GM04504 (cell line): ENCODE data around the gene CFAP99.
A peak's percentile ranks its signal among the peaks of the same experiment; 100 is the strongest.
"Not testable (repeated sequence)": the region's sequence is repeated elsewhere in the genome, so short reads cannot be mapped to it uniquely, and the experiment has no call there.

Source experiments
- DNase-seq: peaks from one replicate; pipeline ENCODE4 v3.0.0-alpha.2; 2012; ENCODE audit warnings: low read depth

Gene CFAP99

GRCh38 chr4:2449051-2449450 is 30.3 kb downstream of the CFAP99 start:
- DNase-seq = no peak

- no peak for DNase-seq
These were observed 31.0 kb downstream of the CFAP99 start for GRCh38 chr4:2449511-2450392.

GRCh38 chr4:2450394-2451035 is 31.8 kb downstream of the CFAP99 start:
- DNase-seq = no peak

DNA sequence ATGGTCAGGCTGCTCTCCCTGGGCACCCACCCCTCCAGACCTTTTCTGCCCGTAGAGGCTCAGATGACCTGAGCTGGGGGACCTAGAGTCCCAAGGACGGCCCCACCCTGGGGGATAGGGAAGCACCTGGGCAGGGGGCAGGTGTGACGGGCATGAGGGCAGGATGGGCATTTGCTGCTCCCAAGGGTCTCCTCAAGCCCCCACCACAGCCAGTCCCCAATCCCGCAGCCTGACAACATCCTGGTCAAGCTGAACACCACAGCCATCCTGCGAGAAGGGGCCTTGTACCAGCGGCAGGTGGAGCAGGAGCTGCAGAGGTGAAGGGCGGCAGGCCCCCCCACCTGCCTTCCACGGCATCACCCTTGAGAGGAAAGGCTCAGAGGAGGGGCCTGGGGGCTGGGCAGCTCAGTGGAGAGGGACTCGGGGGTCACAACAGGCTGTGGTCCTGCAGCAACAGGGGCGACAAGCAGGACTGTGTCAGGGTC is 32.3 kb downstream of the CFAP99 start:
- no peak for DNase-seq

GRCh38 chr4:2451821-2452785 is 33.3 kb downstream of the CFAP99 start:
- DNase-seq = no peak

DNA sequence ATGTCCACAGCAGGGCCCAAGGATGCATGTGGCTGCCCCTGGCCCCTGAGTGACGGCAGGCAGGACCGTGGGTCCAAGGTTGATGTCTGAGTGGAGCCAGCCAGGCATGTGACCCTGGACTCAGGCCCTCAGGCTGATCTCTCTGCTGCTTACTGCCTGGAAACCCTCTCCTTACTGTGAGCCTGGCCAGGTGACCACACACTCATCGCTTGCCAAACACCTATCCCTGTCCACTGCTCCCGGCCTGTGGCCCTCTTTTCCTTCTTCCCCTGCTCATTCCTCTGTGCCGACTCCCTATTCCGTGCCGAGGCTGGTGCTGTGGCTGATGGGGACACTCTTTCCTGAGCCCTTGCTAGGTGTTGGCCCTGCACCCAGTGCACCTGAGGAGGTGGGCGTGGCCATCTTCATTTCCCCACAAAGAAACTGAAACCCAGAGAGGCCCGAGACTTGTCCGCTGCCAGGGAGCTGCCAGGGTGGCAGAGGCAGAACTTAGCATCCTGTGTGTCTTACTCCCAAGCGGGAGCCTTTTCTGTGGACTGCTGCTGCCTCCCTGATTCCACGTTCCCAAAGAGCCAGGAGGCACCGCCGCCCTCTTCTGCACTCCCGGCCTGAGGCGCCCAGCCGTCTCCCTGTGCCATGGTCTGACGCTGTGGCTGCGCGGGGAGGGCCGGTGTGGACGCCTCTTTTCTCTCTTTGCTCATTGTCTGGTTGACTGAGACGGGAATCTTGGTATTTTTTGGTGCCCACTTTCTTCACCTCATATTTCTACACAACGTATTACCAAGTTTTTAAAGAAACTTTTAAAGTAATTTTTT is 38.9 kb downstream of the CFAP99 start:
- DNase-seq = no peak

GRCh38 chr4:2458546-2459491 is 40.1 kb downstream of the CFAP99 start:
- no peak for DNase-seq

DNA sequence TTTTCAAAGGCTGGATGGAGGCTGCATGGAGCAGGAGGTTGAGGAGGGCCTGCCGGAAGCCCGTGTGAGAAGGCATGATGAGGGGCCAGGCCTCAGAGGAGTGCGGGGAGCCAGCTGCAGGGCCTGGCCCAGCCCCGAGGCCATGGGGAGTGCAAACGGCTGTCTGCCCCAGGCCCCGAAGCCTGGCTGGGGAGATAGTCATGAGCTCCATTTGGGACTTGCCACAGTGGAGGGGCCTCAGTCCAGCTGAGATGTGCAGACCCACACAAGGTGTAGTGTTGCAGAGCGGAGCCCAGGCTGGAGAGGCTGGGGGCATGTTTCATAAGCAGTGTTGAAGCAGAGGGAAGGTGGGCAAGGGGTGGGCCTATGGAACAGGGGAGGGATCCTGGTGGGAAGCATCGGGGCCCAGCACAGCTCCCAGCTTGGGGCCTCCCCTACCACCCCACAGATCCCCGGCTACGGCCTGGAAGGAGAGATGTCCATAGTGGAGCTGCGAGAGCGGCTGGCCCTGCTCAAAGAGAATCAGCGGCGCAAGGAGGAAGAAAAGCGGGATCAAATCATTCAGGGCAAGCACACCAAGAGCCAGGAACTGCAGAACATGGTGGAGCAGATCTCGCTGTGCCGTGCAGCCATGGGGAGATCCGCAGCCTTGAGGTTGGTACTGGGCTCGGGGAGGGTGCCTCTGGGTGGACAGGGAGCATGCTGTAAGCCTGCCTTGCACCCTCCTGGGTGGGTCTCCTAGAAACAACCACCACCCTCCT is 41.0 kb downstream of the CFAP99 start:
- no peak for DNase-seq

DNA sequence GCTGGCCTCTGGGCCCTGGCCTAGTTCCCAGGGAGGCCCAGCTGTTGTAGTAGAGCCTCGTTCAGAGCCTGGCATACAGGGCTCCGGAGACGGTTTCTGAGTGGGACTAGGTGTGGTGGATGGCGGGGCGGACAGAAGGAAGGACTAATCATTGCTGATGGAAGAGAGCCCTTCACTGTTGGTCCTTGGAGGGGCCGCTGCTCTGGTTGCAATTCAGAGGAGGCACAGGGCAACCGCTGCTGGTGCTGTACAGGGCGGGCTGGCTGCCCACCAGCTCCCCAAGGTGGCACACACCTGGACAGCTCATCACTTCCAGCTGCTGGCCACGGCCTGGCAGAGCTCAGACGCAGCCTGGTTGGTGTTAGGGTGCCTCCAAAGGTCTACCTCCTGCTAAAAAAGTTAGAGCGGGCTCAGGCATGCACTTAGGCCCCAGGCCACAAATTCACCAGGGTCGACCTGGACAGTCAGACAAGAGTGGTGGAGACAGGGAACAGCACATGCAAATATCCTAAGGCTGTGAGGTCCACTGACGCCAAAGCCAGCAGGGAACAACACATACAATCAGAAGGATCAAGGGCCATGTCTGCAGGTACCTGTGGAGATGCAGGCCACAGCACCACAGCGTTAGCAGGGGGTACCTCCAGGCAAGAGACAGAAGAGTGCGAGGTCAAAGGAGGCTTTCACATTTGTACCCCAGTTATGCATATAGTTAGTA is 42.6 kb downstream of the CFAP99 start:
- no peak for DNase-seq

GRCh38 chr4:2462218-2462991 is 43.6 kb downstream of the CFAP99 start:
- DNase-seq = peak; percentile 41

- DNase-seq = no peak
These were observed 44.4 kb downstream of the CFAP99 start for GRCh38 chr4:2462992-2463762.

DNA sequence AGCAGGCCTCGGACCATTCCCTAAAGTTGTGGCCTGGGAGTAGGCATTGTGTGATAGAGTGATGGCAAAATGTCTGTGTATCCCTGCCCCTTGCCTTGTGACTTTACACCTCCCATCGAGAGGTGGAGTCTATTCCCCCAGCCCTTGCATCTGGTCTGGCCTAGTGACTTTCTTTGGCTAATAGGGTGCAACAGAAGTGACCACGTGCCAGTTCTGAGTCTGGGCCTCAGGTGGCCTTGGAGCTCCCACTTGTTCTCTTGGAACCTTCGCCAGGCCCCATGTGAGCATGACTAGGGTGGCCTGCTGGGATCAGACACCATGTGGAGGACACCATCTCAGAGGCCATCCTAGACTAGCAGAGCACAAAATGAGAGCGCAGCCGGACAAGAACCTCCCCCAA is 46.3 kb downstream of the CFAP99 start:
- DNase-seq = no peak

DNA sequence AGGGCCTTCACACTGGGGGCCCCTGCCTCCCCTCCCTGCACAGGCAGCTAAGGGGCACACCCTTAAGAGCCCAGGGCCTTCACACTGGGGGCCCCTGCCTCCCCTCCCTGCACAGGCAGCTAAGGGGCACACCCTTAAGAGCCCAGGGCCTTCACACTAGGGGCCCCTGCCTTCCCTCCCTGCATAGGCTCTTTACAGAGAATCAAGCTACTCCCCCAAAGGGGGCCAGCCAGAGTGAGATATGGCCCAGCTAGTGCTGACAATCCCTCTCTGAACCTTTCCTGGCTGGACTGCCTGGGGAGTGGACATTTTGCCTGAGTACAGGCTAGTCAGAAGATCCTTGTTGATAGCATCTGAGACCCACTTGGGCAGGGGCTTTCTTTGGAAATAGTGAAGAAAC is 46.8 kb downstream of the CFAP99 start:
- not testable (repeated sequence) for DNase-seq

GRCh38 chr4:2468456-2469191 is 49.9 kb downstream of the CFAP99 start, which contains the start of gene RNF4:
RNF4 (plus strand) TSS chr4:2469106; CDS start chr4:2490494, 21,388 bp downstream.
- peak; percentile 92 for DNase-seq

GRCh38 chr4:2469192-2469984 is 50.6 kb downstream of the CFAP99 start:
- DNase-seq = no peak
